Measurements from ENCODE around the gene SDK1.

SDK1 gene

GRCh38 chr7:4201566-4201965 lies 900.5 kb downstream of the SDK1 start:
- no peak for TF ChIP-seq CTCF (IDR thresholded peaks at IDR 0.05; ENCODE audit: low read depth, low read length, missing control alignments)
- no peak for DNase-seq (ENCODE audit: extremely low read depth, low read depth)
- H3K4me3 ChIP-seq (replicated peaks; ENCODE audit: low read depth, low read length): no peak overlapping the region

- no peak for DNase-seq (ENCODE audit: extremely low read depth, low read depth)
Observed at GRCh38 chr7:4202154-4202736, 901.2 kb downstream of the SDK1 start.

GRCh38 chr7:4202954-4203353 lies 901.9 kb downstream of the SDK1 start:
- TF ChIP-seq CTCF (IDR thresholded peaks at IDR 0.05; ENCODE audit: low read depth, low read length, missing control alignments): no peak
- H3K4me3 ChIP-seq (replicated peaks; ENCODE audit: low read depth, low read length): no peak overlapping the region
- no peak for DNase-seq (ENCODE audit: extremely low read depth, low read depth)

More at GRCh38 chr7:4202154-4202736, 901.2 kb downstream of the SDK1 start:
- TF ChIP-seq CTCF (IDR thresholded peaks at IDR 0.05; ENCODE audit: low read depth, low read length, missing control alignments): no peak
- no peak overlapping the region for H3K4me3 ChIP-seq (replicated peaks; ENCODE audit: low read depth, low read length)

GRCh38 chr7:4203626-4204512 lies 902.8 kb downstream of the SDK1 start:
- TF ChIP-seq CTCF (IDR thresholded peaks at IDR 0.05; ENCODE audit: low read depth, low read length, missing control alignments): no peak
- DNase-seq (ENCODE audit: extremely low read depth, low read depth): no peak
- no peak overlapping the region for H3K4me3 ChIP-seq (replicated peaks; ENCODE audit: low read depth, low read length)

GRCh38 chr7:4204513-4205165 lies 903.6 kb downstream of the SDK1 start:
- DNase-seq (ENCODE audit: extremely low read depth, low read depth): no peak
- TF ChIP-seq CTCF (IDR thresholded peaks at IDR 0.05; ENCODE audit: low read depth, low read length, missing control alignments): no peak
- H3K4me3 ChIP-seq (replicated peaks; ENCODE audit: low read depth, low read length): no peak overlapping the region

- no peak overlapping the region for H3K4me3 ChIP-seq (replicated peaks; ENCODE audit: low read depth, low read length)
- TF ChIP-seq CTCF (IDR thresholded peaks at IDR 0.05; ENCODE audit: low read depth, low read length, missing control alignments): no peak
- DNase-seq (ENCODE audit: extremely low read depth, low read depth): no peak
Observed at GRCh38 chr7:4205828-4206227, 904.8 kb downstream of the SDK1 start.
